Panc1 (cell line): ENCODE data around the gene OLAH.

Experiments
- POLR2AphosphoS5 ChIP-seq: IDR thresholded peaks from 2 replicates; pipeline ENCODE4 v1.6.1; 2012; ENCODE audit warnings: mild to moderate bottlenecking, low read depth, low read length, moderate library complexity
- REST ChIP-seq, 2 experiments: IDR thresholded peaks; 2 replicates each; pipeline ENCODE4 v1.6.1; 2011 to 2012; ENCODE audit warnings: low read depth in 2 of 2, control low read depth in 1 of 2, low read length in 1 of 2, mild to moderate bottlenecking in 1 of 2, moderate library complexity in 1 of 2; ENCODE audit not compliant: insufficient read depth in 1 of 2
- SIN3A ChIP-seq: IDR thresholded peaks from 2 replicates; pipeline ENCODE4 v1.6.1; 2012; ENCODE audit warnings: low read depth, mild to moderate bottlenecking, low read length, moderate library complexity, borderline replicate concordance; ENCODE audit not compliant: insufficient read depth
- TCF7L2 ChIP-seq: IDR thresholded peaks from 2 replicates; pipeline ENCODE4 v1.6.1; 2011; ENCODE audit warnings: mild to moderate bottlenecking, low read depth, low read length, inconsistent platforms
- TF ChIP-seq, protein P1 (sequence below): fragments of 450-650 bp; IDR thresholded peaks from 2 replicates; pipeline ENCODE4 v1.5.1; 2017; ENCODE audit warnings: mild to moderate bottlenecking

DNA sequence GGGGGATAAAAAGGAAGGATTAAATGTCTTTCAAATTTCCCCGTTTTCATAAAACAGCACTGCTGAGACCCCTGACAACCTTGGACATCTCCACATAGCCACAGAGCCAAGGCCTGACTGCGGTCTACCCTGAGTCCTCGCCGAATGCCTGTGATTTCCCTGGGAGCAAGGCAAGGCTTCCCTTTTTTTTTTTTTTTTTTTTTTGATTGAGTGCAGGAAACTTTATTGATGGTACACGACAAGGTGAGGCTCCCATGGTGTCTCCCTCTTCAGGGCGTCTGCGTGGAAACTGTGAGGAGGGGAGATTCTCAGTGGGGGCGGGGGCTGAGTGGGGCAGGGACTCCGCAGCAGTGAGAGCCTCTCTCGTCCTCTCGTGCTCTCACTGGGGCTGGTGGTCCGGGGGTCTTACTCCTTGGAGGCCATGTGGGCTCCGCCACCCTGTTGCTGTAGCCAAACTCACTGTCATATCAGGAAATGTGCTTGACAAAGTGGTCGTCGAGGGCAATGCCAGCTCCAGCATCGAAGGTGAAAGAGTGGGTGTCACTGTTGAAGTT lies 49.2 kb downstream of the OLAH start:
- no peak for TF ChIP-seq REST (IDR thresholded peaks at IDR 0.05; ENCODE audit: insufficient read depth in 1 of 2, low read depth in 2 of 2, low read length in 1 of 2)
- TF ChIP-seq, protein P1, sequence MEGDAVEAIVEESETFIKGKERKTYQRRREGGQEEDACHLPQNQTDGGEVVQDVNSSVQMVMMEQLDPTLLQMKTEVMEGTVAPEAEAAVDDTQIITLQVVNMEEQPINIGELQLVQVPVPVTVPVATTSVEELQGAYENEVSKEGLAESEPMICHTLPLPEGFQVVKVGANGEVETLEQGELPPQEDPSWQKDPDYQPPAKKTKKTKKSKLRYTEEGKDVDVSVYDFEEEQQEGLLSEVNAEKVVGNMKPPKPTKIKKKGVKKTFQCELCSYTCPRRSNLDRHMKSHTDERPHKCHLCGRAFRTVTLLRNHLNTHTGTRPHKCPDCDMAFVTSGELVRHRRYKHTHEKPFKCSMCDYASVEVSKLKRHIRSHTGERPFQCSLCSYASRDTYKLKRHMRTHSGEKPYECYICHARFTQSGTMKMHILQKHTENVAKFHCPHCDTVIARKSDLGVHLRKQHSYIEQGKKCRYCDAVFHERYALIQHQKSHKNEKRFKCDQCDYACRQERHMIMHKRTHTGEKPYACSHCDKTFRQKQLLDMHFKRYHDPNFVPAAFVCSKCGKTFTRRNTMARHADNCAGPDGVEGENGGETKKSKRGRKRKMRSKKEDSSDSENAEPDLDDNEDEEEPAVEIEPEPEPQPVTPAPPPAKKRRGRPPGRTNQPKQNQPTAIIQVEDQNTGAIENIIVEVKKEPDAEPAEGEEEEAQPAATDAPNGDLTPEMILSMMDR, result no peak
- no peak for TF ChIP-seq POLR2AphosphoS5
- TF ChIP-seq SIN3A, result no peak
- TF ChIP-seq TCF7L2, result no peak
